Gastroesophageal sphincter (tissue), 3 donors: ENCODE data around the gene SLC4A8.

Source experiments
- CTCF ChIP-seq, 4 experiments: fragments of 200-600 bp in 2 of 4; fragments of 450-650 bp in 2 of 4; sonication (generic) in 1 of 4; IDR thresholded peaks; one replicate each; pipeline ENCODE4 v1.5.1; 2017 to 2019; ENCODE audit warnings: antibody characterized with exemption in 4 of 4, mild to moderate bottlenecking in 2 of 4, moderate library complexity in 2 of 4
- EP300 ChIP-seq: sonication (generic); formaldehyde crosslinking; IDR thresholded peaks from one replicate; pipeline ENCODE4 v1.6.1; 2017; ENCODE audit warnings: antibody characterized with exemption, mild to moderate bottlenecking
- POLR2A ChIP-seq, 2 donors: fragments of 450-650 bp; IDR thresholded peaks; one replicate each; pipeline ENCODE4 v1.6.1; 2017; ENCODE audit warnings: antibody characterized with exemption in 2 of 2, mild to moderate bottlenecking in 2 of 2, moderate library complexity in 1 of 2
- POLR2AphosphoS5 ChIP-seq: sonication (generic); formaldehyde crosslinking; IDR thresholded peaks from one replicate; pipeline ENCODE4 v1.6.1; 2017; ENCODE audit warnings: antibody characterized with exemption

- TF ChIP-seq POLR2AphosphoS5 (no peak), CTCF (IDR thresholded peaks at IDR 0.05) (no peak), POLR2A (IDR thresholded peaks at IDR 0.05) (no peak), EP300 (no peak)
Observed at GRCh38 chr12:51546097-51546496, 121.5 kb downstream of the SLC4A8 start.
